ENCODE results near the gene ECSIT.

DNA sequence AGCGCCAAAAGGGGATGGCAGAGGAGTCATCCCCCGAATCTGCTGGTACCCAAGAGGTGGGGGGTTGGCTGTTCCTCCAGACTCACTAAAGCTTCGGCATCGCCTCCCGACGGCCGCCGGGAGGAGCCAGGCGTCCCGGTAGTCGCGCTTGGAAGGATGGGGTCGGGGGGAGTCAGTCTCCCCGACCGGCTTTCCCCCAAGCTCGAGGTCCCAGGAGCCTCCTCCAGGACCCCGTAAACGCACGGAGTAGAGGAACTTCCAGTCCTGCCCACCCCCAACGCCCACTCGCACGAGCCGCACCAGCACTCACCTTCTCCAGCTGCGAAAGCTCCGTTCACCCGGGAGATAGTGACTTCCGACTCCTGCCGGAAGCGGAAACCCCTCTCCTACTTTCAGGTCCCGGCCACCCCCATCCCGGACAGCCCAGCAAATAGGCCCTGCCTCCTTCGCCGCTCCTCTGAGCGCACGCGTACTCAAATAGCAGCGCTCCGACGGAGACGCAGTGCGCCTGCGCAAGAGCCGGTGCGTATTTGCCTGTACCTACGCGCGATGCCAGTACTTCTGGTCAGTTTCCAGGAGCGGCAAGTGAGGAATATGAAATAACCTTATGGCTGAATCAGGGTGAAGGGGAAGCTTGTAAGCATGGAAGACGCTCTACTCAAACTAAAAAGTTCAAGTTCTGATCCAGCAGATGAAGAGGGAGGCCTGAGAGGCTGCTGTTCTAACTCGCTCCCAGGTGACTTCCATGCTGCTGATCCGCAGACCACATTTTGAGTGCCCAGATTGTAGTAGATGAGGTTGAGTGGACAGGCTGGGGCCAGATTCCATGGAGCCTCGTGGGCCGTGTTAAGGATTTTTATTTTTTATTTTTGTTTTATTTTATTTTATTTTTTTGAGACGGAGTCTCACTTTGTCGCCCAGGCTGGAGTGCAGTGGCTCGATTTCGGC is 30.2 kb upstream of the ECSIT start, which contains the start of gene ELOF1:
- TF ChIP-seq POLR2A (IDR thresholded peaks at IDR 0.05; ENCODE audit: low read length) (peak; percentile 98), GATA1 (IDR thresholded peaks at IDR 0.05; ENCODE audit: low read depth, low read length) (no peak)

All from erythroblast (primary cell).